Measurements from ENCODE around the gene HS1BP3.

The HS1BP3 gene

GRCh38 chr2:20663196-20664070 is 12.5 kb upstream of the HS1BP3 start:
- DNase-seq: no peak

DNA sequence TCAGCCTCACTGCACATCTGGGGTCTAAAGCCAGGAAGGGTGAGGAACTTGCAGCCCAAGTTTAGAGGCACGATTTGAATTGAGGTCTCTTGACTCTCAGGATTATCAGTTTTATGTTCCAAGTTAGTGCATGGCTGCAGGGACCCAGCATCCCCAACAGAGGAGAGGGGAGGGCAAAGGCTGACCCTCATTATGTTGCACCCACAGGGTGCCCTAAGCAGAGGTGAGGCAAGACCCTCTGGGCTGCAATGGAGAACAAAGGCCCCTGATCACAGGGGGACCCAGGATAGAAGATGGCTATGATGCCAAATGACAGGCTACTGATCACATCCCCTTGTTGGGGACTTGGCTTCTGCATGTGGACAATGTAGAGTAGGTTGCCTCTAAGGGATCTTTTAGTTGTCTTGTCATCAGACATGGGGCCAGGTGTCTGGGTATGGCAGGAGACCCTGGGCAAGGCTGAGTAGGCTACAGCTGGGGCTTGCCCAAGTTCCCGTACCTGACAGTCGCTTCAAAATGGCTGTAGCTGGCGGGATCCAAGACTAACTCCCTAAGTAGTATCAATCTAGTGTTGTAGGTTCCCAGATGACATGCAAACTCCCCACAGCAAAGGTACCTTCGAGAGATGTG is 11.5 kb upstream of the HS1BP3 start:
- no peak for DNase-seq

DNA sequence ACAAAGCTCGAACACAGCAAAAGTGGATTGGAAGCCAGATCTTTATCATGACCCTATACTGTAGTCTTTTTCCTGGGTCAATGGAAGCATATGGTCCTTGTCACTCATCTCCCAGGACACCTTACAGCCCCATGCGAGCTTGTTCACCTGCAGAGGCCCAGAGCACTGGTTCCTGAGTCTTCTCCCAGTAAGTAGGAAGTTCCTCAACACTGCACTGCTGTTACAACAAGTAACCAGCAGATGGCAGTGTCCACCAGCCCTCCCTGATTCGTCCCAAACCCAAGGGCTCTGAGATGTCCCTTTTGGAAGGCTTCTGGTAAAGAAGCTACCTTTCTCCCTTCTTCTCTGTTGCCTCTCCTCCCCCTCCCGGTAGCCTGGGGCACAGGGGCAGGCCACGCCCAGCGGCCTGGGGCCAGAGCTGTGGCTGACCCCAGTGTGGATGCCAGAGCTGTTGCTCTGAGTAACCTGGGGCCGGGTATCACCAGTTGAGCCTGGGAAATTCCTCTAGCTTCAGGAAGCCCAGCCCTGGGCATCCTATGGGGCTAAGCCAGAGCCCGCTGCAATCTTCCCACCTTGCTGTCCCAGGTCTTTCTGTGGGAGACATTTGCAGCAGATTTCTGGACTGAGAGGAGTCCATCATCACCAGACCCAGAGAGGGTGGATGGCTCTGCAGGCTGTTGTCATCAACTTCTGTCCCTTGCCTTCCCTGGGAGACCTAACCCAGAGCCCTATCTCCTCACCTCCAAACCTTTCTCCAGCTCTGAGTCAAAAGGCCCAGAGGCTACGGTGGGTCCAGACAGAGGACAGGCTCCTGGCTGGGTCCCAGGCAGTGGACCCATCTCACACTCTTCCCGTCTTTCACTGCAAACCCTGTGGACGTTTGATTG is 10.8 kb upstream of the HS1BP3 start:
- peak; percentile 75 for DNase-seq

DNA sequence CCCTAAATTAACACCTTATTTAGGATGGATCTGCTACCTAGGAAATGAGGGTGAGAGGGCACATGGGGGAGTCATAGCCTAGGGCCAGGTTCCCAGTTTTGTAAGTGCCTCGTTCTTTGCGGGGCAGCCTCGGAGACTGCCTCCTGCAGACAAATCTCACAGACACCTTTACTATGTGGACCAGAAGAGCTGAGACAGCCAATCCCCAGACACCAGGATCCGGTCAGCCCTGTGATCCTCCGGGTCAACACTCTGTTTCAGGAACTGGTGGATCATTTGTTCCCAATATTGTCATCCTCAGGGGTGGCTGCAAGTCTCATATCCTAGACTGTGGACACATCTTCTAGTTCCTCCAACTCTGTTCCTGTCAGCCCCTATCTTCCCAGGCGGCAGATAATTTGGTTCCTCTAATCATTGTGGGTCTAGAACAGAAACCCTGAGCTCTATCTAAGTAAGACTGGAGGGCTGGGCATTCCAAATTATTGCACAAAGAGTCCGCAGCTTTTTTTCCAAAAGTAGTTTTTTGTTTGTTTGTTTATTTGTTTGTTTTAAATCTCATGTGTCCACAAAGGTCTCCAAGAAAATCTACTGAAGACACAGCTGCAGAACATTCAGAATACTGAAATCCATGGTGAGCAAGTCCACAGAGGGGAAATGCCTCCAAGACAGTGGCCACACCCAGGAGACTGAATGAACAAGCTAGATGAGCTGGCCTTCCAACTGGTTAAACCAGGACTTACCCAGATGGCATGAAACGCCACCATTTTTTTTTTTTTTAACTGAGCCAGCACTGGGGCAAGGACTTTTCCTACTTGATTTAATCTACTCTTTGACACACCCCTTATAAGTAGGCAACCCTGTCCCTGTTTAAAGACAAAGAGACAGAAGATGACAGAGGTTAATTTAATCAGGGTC is 9.9 kb upstream of the HS1BP3 start:
- peak; percentile 23 for DNase-seq

DNA sequence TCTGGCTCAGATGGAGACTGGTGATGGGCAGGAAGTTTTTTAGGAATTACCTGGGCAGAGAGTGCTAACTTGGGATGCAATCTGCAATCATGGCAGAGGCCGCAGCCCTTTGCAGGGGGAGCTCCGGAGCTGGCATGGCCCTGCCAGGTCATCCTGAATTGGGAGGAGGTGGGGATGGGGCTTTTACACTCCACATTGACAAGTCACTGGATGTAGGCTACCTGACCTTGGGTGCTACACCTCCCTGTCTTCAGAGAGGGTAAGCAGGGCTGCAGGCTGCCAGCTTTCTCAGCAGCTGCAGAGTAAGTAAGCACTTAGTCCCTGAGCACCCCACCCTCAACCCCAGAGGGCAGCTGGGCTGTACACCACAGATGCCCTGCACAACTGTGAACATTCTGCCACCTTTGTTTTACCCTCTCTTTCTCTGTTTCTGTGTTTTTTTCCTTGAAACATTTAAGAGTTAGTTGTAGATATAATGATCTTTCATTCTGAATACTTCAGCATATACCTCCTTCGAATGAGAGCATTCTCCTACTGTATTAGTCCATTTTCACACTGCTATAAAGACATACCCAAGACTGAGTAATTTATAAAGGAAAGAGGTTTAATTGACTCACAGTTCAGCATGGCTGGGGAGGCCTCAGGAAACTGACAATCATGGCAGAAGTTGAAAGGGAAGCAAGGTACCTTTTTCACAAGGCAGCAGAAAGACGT is 6.8 kb upstream of the HS1BP3 start:
- DNase-seq: no peak

- no peak for DNase-seq
These were observed 5.7 kb upstream of the HS1BP3 start for GRCh38 chr2:20656561-20656960.

DNA sequence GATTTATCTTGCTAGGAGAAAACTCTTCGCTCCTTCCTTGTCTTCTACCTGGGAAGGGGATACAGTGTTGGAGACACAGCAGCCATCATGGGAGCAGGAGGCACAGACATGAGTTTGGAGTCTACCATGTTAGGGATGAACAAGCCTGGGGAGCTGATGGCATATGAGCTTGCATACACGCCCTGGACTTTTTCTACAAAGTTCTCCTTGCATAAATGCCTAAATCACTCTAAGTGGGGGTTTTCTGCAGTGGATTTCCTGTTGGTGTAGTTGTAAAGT is 3.6 kb upstream of the HS1BP3 start:
- DNase-seq: no peak

DNA sequence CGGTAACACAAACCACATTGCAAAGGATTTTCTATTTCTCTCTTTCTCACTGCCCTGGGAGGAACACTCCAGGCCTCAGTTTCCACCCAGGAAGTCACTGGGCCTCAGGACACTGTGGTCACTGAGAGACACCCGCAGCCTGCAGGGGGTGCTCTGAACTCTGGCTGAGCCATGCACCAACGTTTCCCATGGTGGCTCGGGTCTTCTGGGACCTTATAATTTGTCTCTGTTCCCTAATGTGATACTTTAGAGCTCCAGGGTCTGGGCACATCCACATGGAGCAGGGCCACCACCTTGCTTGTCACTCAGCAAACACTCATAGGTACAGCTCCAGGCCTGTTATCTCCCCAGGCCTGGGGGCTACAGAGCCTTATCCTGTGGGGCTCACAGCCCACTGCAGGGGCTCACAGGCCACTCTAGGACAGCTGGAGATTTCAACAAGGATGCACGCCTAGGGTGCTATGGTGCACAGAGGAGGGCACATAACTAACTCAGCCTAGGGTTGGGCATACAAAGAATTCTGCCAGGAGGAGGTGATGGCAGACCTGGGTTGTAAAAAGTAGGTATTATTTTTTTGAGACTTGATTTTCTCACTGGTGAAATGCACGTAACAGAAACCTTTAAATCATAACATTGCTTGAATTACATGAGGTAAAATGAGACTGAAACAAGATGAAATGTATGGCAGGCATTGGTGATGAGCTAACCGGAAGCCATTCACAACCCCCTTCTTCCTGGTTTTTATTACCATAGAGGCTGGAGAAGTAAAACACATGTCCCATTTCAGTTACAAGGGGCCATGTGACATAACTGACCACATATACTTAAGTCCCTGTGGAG is 3.0 kb upstream of the HS1BP3 start:
- no peak for DNase-seq

DNA sequence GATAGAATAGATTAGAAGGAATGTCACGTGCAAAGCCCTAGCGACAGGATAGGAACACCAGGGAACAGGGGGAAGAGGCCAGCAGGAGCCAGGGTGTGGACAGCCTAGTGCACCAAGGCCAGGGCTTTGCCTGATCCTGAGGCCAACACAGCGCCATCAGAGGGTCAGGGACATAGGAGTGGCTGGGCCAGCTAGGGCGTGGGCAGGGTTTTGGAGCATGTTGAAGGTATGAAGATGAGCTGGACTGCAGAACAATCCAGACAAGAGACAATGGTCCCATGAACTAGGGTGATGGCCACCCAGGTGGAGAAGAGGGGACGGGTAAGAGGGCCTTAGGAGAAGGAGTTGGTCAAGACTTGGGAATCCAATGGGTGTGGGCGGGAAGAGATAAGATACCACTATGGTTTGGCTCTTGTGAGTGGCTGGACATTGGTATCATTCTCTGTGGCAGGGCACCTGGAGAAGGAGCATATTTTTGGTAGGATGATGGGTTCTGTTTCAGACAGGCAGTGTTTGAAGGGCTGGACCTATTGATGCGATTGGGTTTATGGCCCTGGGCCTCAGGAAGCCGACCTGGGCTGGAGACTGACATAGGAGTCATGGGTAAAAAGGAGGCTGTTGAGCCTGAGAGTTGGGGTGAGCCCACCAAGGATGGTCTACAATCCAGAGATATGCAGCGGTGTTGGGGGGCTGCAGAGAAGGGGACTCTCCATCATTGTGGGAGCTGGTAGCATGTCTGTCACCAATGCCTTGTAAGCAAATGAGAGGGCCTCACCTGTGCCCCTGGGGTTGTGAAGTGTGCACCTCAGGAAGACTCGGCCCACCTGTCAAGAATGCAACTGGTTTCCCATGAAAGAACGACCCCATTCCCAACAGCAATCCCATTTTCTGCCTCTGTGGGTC is 2.0 kb upstream of the HS1BP3 start:
- DNase-seq: no peak

DNA sequence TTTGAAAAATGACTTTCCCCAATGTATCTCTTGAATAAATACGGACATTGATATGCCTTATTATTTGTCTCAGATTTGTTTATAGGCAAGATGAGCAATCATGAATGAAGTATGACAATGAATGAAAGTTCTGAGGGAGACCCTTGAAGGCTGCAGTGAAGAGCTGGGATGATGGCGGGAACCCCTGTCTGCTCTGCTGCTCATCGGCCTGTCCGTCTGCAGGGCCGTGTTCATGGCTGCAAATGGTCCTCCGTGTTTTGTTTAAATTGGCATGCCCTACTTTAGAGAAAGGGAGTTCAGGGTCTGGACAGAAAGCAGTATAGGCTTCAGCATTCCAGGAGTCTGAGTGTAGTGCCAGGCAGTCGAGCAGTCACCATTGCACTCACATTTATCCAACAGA is 1.2 kb upstream of the HS1BP3 start:
- DNase-seq: no peak

DNA sequence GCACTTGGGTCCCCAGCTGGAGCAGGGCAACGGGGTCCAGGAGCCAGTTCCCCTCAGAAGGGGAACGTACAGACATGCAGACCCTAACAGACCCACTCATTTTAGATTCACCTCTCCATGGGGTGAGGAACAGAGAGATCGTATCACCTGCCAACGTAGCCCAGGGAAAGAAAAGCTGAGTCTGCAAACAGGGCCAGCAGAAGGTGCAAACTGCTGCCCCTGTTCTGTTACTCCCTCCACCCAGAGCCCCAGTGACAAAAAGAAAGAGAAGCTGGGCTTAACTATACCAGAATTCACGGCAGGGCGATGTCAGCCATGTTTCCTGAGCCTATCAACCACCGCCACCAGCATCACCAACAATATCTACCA is 817 bp upstream of the HS1BP3 start:
- DNase-seq: no peak

GRCh38 chr2:20650393-20650876 is 463 bp downstream of the HS1BP3 start:
- DNase-seq: peak; percentile 37

DNA sequence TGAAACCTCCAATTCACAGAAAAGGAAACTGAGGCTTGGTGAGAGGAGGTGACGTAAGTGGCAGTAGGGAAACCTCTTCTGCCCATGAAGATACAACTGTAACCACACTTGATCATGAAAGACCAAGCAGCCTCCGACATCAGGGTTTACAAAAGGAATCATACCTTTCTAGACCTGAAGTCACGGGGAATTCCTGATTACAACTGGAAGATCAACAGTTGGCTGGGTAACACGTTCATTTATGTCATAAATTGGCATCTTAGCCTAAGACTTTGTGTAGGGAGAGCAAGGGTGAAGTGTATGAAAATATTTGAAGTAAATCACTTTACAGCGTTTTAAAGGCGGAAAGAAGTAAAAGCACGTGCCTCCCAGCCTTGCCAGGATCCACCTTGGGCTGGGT is 922 bp downstream of the HS1BP3 start:
- DNase-seq: no peak

DNA sequence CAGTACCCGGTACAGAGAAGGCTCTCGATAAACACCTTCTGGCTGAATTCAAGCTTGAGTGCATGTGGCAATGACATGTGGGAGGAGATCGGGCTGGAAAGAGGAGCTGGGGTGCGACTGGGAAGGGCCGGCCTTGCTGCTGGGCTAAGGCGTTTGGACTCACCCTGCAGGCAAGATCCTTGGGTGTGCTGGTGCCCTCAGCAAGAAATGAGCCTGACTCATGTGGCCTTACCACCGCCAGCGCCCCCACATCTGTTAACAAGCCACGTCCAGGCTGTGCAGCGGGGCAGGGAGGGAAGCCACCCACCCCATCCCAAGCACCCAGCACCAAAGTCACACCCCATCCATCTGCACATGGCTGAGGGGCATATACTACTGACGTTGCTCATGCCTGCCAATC is 1.3 kb downstream of the HS1BP3 start:
- peak; percentile 17 for DNase-seq

DNA sequence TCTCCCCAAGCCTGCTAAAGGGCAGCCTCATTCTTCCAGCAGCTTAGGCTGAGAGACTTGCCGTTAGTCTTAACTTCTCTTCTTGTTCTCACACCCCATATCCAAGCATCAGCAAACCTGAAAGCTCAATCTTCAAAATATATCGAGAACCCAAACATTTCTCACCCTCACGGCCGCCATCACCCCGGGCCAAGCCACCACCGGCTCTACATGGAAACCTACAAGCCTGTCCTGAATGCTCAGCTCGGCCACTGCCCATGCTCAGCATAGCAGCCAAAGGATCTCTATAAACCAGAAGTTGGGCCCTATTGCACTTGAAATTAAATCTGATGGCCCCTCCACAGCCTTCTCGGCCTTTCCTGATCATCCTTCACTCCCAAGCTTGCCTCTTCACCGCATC is 2.1 kb downstream of the HS1BP3 start:
- DNase-seq: no peak

- no peak for DNase-seq
These were observed 2.7 kb downstream of the HS1BP3 start for GRCh38 chr2:20648206-20648605.

- no peak for DNase-seq
These were observed 3.2 kb downstream of the HS1BP3 start for GRCh38 chr2:20647738-20648137.

GRCh38 chr2:20647211-20647610 is 3.7 kb downstream of the HS1BP3 start:
- DNase-seq: no peak

- no peak for DNase-seq
These were observed 4.5 kb downstream of the HS1BP3 start for GRCh38 chr2:20646446-20646845.

GRCh38 chr2:20645761-20646160 is 5.1 kb downstream of the HS1BP3 start:
- DNase-seq: no peak

Data from EL (cell line).